GM19025 (cell line): Measurements from ENCODE around the gene PGA5.

ENCODE experiments used
- ATAC-seq: cut with Tn5 transposase; IDR thresholded peaks from one replicate; pipeline ENCODE4 v1.9.1; 2021; ENCODE audit warnings: mild to moderate bottlenecking, low read depth, moderate library complexity; ENCODE audit not compliant: unreplicated experiment

Gene PGA5

GRCh38 chr11:61264795-61265194 is 23.8 kb downstream of the PGA5 start:
- ATAC-seq = no peak

- no peak for ATAC-seq
These were observed 24.4 kb downstream of the PGA5 start for GRCh38 chr11:61265357-61265756.

GRCh38 chr11:61266602-61267001 is 25.6 kb downstream of the PGA5 start:
- no peak for ATAC-seq

- no peak for ATAC-seq
These were observed 26.5 kb downstream of the PGA5 start for GRCh38 chr11:61267437-61267841.

- ATAC-seq = no peak
These were observed 27.7 kb downstream of the PGA5 start for GRCh38 chr11:61268588-61269250.

GRCh38 chr11:61270354-61271076 is 29.5 kb downstream of the PGA5 start:
- no peak for ATAC-seq

- ATAC-seq = no peak
These were observed 31.8 kb downstream of the PGA5 start for GRCh38 chr11:61272731-61273130.

- ATAC-seq = no peak
These were observed 32.5 kb downstream of the PGA5 start for GRCh38 chr11:61273178-61274078.

- ATAC-seq = no peak
These were observed 33.1 kb downstream of the PGA5 start for GRCh38 chr11:61274084-61274483.

GRCh38 chr11:61275191-61275590 is 34.2 kb downstream of the PGA5 start:
- ATAC-seq = no peak

GRCh38 chr11:61277186-61278000 is 36.4 kb downstream of the PGA5 start:
- no peak for ATAC-seq

GRCh38 chr11:61278001-61278470 is 37.1 kb downstream of the PGA5 start:
- no peak for ATAC-seq

- no peak for ATAC-seq
These were observed 39.1 kb downstream of the PGA5 start for GRCh38 chr11:61279934-61280659.

- ATAC-seq = no peak
These were observed 40.1 kb downstream of the PGA5 start for GRCh38 chr11:61280883-61281580.

GRCh38 chr11:61281581-61282250 is 40.7 kb downstream of the PGA5 start:
- ATAC-seq = no peak

- no peak for ATAC-seq
These were observed 42.6 kb downstream of the PGA5 start for GRCh38 chr11:61283613-61284012.

- ATAC-seq = no peak
These were observed 46.5 kb downstream of the PGA5 start for GRCh38 chr11:61287338-61287977.
